Measurements from ENCODE around the gene HSPG2. TPM values are rescaled to one million over a fixed set of nuclear protein-coding genes. Genes with fewer than 3 reads are reported as not detected.

HSPG2 gene
- total and polyA plus RNA-seq, 2 of the 8 experiments (the other 6 are each of a cell fraction or from before 2014, with no cell fraction given) = 17.8 to 111 TPM

DNA sequence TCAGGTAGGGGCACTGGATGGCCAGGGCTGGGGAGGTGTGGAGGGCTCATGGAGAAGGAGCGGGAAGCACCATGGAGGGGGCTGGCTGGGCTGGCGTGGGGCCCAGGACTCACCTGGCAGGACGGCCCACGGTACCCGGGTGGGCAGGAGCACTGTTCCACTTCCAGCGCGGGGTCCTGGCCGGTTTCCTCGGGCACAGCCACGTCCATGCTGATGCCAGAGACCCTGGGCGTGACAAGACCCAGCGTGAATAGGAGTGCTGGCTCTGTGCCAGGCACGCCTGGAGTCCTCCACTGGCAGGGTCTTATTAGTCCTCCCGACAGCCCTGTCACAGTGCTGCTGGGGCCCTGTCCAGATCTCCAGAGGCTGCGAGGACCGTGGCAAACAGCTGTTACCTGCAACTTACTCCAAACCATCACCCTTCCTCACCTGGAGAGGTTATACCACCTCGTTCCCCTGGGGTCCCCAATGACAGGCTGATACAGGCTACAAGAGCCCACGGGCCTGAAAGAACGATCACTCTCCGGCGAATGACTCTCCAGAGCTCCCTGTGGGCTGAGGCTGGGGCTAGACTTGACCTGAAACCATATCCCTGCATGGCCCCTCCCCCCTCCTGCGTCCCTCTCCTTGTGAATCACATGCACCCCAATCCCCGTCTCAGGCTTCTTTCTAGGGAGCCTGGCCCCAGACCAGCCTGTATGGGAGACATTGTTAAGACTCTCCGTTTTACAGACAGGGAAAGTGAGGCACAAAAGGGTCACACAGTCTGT lies 62.1 kb downstream of the HSPG2 start:
- Histone ChIP-seq H2AFZ (ENCODE audit: low read length) (no peak overlapping the region), H3K4me3 (ENCODE audit: extremely low read depth in 1 of 4, insufficient read depth in 2 of 4, low read depth in 3 of 4, low read length in 4 of 4) (no peak overlapping the region), H3K36me3 (ENCODE audit: control insufficient read depth in 2 of 4, insufficient read depth in 4 of 4, low read length in 3 of 4) (peaks cover 22 to 65% (median 51%) of the 10 kb centered on the region in 4 experiments), H2BK12ac (ENCODE audit: low read depth, low read length) (no peak overlapping the region), H2AK5ac (ENCODE audit: low read depth, low read length) (no peak overlapping the region), H3K27me3 (replicated peaks in 1 of 4; ENCODE audit: control insufficient read depth in 3 of 4, extremely low read depth in 1 of 4, insufficient read depth in 3 of 4, low read length in 3 of 4) (no peaks in the 10 kb centered on the region; a peak in 1 of 7 replicates), H4K5ac (ENCODE audit: insufficient read length, low read depth, low read length) (no peak overlapping the region), H3K4me2 (ENCODE audit: insufficient read depth in 1 of 2, low read depth in 2 of 2, low read length in 2 of 2) (no peak overlapping the region), H3K4ac (replicated peaks; ENCODE audit: insufficient read length, low read depth, low read length) (no peak overlapping the region), H3K9ac (replicated peaks in 1 of 4; ENCODE audit: extremely low read depth in 1 of 4, low read depth in 3 of 4, low read length in 3 of 4) (no peak overlapping the region), H3K9me3 (ENCODE audit: insufficient read depth in 2 of 2, low read depth in 1 of 2, low read length in 1 of 2) (no peaks in the 10 kb centered on the region), H2BK15ac (ENCODE audit: low read length) (no peak overlapping the region), H3K79me2 (ENCODE audit: control insufficient read depth in 1 of 2, insufficient read depth in 2 of 2, low read length in 2 of 2) (no peaks in the 10 kb centered on the region), H2BK20ac (ENCODE audit: low read length) (no peak overlapping the region), H4K20me1 (replicated peaks in 1 of 2; ENCODE audit: control insufficient read depth in 1 of 2, insufficient read depth in 2 of 2, low read length in 2 of 2) (peaks cover 0 to 5% of the 10 kb centered on the region in 2 experiments), H4K8ac (ENCODE audit: extremely low read depth, insufficient read depth, low read length) (no peak overlapping the region), H2BK120ac (replicated peaks; ENCODE audit: low read depth, low read length) (no peak overlapping the region), H3K23me2 (ENCODE audit: low read depth, low read length) (no peaks in the 10 kb centered on the region), H3K79me1 (ENCODE audit: low read depth, low read length) (no peaks in the 10 kb centered on the region), H3K56ac (replicated peaks; ENCODE audit: insufficient read length, low read depth, low read length) (no peak overlapping the region), H3K27ac (ENCODE audit: low read depth, low read length) (no peak overlapping the region), H3K14ac (ENCODE audit: insufficient read length) (no peak overlapping the region), H3K4me1 (replicated peaks in 1 of 4; ENCODE audit: control insufficient read depth in 3 of 4, insufficient read depth in 4 of 4, low read length in 3 of 4) (no peaks in the 10 kb centered on the region), H4K91ac (replicated peaks; ENCODE audit: insufficient read length, low read length) (no peak overlapping the region), H3K18ac (ENCODE audit: extremely low read depth, low read length) (no peak overlapping the region), H3K23ac (ENCODE audit: insufficient read length) (no peak overlapping the region), H2BK5ac (ENCODE audit: low read depth, low read length) (0 out of 2 replicates have a peak overlapping the region, but pooled peaks have one; percentile 24)
- ChIA-PET CTCF (ENCODE audit: partially characterized antibody) (no interaction called here), POLR2A (ENCODE audit: partially characterized antibody) (no interaction called here)
- 86% methylated on average over 24 of the region's 24 CpGs; no CpG with 5 or more reads in 1 of the 2 experiments for WGBS, 2 experiments (ENCODE audit: extremely low coverage in 1 of 2, insufficient coverage in 1 of 2, insufficient read length in 1 of 2, insufficient replicate concordance in 2 of 2, low coverage in 1 of 2, low lambda C conversion rate in 2 of 2, missing lambda C conversion rate in 1 of 2)
- FAIRE-seq (no peak), DNase-seq (ENCODE audit: low read depth in 1 of 2, low spot score in 2 of 2) (no peak)
- TF ChIP-seq EZH2 (IDR thresholded peaks at IDR 0.05; ENCODE audit: low read depth, low read length, severe bottlenecking) = no peak
- no peak for TF ChIP-seq SIRT6 (IDR thresholded peaks at IDR 0.05; ENCODE audit: low read length)
- TF ChIP-seq ZNF274 (IDR thresholded peaks at IDR 0.05; ENCODE audit: borderline replicate concordance, extremely low read depth, low read length) = no peak
- no peak for TF ChIP-seq BRCA1 (IDR thresholded peaks at IDR 0.05; ENCODE audit: low read depth, low read length)
- no peak for TF ChIP-seq RXRA (IDR thresholded peaks at IDR 0.05; ENCODE audit: insufficient read depth, low read depth, low read length)
